Parathyroid adenoma (tissue), 2 donors: ENCODE data around the gene WWP2.

ENCODE experiments used
- H2AFZ ChIP-seq: fragments of 300-600 bp; sonication (generic); one replicate; pipeline ENCODE4 v1.7.0; 2017; ENCODE audit warnings: antibody characterized with exemption, mild to moderate bottlenecking
- H3K27ac ChIP-seq: fragments of 300-600 bp; sonication (generic); one replicate; pipeline ENCODE4 v1.7.0; 2017
- H3K27me3 ChIP-seq: fragments of 300-600 bp; sonication (generic); one replicate; pipeline ENCODE4 v1.7.0; 2017; ENCODE audit warnings: low read length; ENCODE audit not compliant: control insufficient read depth, insufficient read depth
- H3K36me3 ChIP-seq: fragments of 300-600 bp; sonication (generic); one replicate; pipeline ENCODE4 v1.7.0; 2017; ENCODE audit warnings: low read length; ENCODE audit not compliant: control insufficient read depth, insufficient read depth
- H3K4me1 ChIP-seq: fragments of 300-600 bp; sonication (generic); one replicate; pipeline ENCODE4 v1.7.0; 2017; ENCODE audit warnings: control low read depth
- H3K4me2 ChIP-seq: fragments of 300-600 bp; sonication (generic); one replicate; pipeline ENCODE4 v1.7.0; 2017; ENCODE audit warnings: low read length
- H3K4me3 ChIP-seq: fragments of 300-600 bp; sonication (generic); one replicate; pipeline ENCODE4 v1.7.0; 2017; ENCODE audit warnings: low read depth, low read length
- H3K79me2 ChIP-seq: fragments of 300-600 bp; sonication (generic); one replicate; pipeline ENCODE4 v1.7.0; 2017; ENCODE audit warnings: control low read depth
- H3K9ac ChIP-seq: fragments of 300-600 bp; sonication (generic); one replicate; pipeline ENCODE4 v1.7.0; 2017; ENCODE audit warnings: mild to moderate bottlenecking
- H3K9me3 ChIP-seq: fragments of 300-600 bp; sonication (generic); one replicate; pipeline ENCODE4 v1.7.0; 2017; ENCODE audit warnings: low read length; ENCODE audit not compliant: control insufficient read depth
- CTCF ChIP-seq: fragments of 300-600 bp; sonication (generic); IDR thresholded peaks from one replicate; pipeline ENCODE4 v1.7.0; 2017; ENCODE audit warnings: antibody characterized with exemption, mild to moderate bottlenecking
- donor health status: primary hyperparathyroidism.

WWP2 gene

GRCh38 chr16:69863401-69864281 is 101.5 kb downstream of the WWP2 start:
- Histone ChIP-seq H3K4me2 (no peak overlapping the region), H3K9me3 (no peaks in the 10 kb centered on the region), H3K79me2 (peaks cover 16% of the 10 kb centered on the region), H3K4me1 (no peaks in the 10 kb centered on the region), H3K4me3 (no peak overlapping the region), H3K27ac (no peak overlapping the region), H3K9ac (no peak overlapping the region), H3K36me3 (no peaks in the 10 kb centered on the region), H2AFZ (no peak overlapping the region), H3K27me3 (no peaks in the 10 kb centered on the region)
- no peak for TF ChIP-seq CTCF

- H3K4me3 ChIP-seq, result no peak overlapping the region
- no peak overlapping the region for H3K4me2 ChIP-seq
- H3K27ac ChIP-seq, result no peak overlapping the region
- no peaks in the 10 kb centered on the region for H3K27me3 ChIP-seq
- H3K4me1 ChIP-seq, result no peaks in the 10 kb centered on the region
- no peak overlapping the region for H3K9ac ChIP-seq
- no peak for TF ChIP-seq CTCF
- H3K79me2 ChIP-seq, result peaks cover 16% of the 10 kb centered on the region
- H3K9me3 ChIP-seq, result no peaks in the 10 kb centered on the region
- H3K36me3 ChIP-seq, result no peaks in the 10 kb centered on the region
- no peak overlapping the region for H2AFZ ChIP-seq
These were observed 103.6 kb downstream of the WWP2 start for GRCh38 chr16:69865701-69866100.

- Histone ChIP-seq H3K4me3 (no peak overlapping the region), H3K36me3 (no peaks in the 10 kb centered on the region), H2AFZ (no peak overlapping the region), H3K27ac (no peak overlapping the region), H3K9me3 (no peaks in the 10 kb centered on the region), H3K9ac (no peak overlapping the region), H3K79me2 (peaks cover 16% of the 10 kb centered on the region), H3K27me3 (no peaks in the 10 kb centered on the region), H3K4me2 (no peak overlapping the region), H3K4me1 (no peaks in the 10 kb centered on the region)
- TF ChIP-seq CTCF, result no peak
These were observed 105.8 kb downstream of the WWP2 start for GRCh38 chr16:69867784-69868560.

- Histone ChIP-seq H3K79me2 (peaks cover 7% of the 10 kb centered on the region), H3K4me1 (no peaks in the 10 kb centered on the region), H3K27me3 (no peaks in the 10 kb centered on the region), H3K4me3 (no peak overlapping the region), H3K9me3 (no peaks in the 10 kb centered on the region), H3K36me3 (no peaks in the 10 kb centered on the region), H3K4me2 (no peak overlapping the region), H3K9ac (no peak overlapping the region), H3K27ac (no peak overlapping the region), H2AFZ (no peak overlapping the region)
- TF ChIP-seq CTCF, result no peak
These were observed 108.6 kb downstream of the WWP2 start for GRCh38 chr16:69870761-69871160.
